Measurements from ENCODE around the gene SNX9.
A peak's percentile ranks its signal among the peaks of the same experiment; 100 is the strongest.
"Not testable (repeated sequence)": the region's sequence is repeated elsewhere in the genome, so short reads cannot be mapped to it uniquely, and the experiment has no call there.

The SNX9 gene

GRCh38 chr6:157893238-157893637, 70.2 kb downstream of the SNX9 start:
- no peak overlapping the region for H3K4me3 ChIP-seq (ENCODE audit: low read depth, low read length)
- POLR2A ChIA-PET, result no interaction called here
- DNase-seq (ENCODE audit: low read depth, low spot score), result no peak
- CTCF ChIA-PET, result interaction anchor here (1.6 to 2.0 kb wide), 3 partner anchors 13 to 578 kb away, joined by 3 to 8 read pairs (median 7); no protein-coding TSS in a partner anchor
- TF ChIP-seq CTCF (IDR thresholded peaks at IDR 0.05; ENCODE audit: insufficient read depth, low read length, missing control alignments), result no peak

- CTCF ChIA-PET, result no interaction called here
- POLR2A ChIA-PET, result no interaction called here
- no peak for DNase-seq (ENCODE audit: low read depth, low spot score)
- no peak for TF ChIP-seq CTCF (IDR thresholded peaks at IDR 0.05; ENCODE audit: insufficient read depth, low read length, missing control alignments)
- no peak overlapping the region for H3K4me3 ChIP-seq (ENCODE audit: low read depth, low read length)
These were observed 72.5 kb downstream of the SNX9 start for GRCh38 chr6:157895585-157895984.

GRCh38 chr6:157896932-157897331, 73.9 kb downstream of the SNX9 start:
- no peak for TF ChIP-seq CTCF (IDR thresholded peaks at IDR 0.05; ENCODE audit: insufficient read depth, low read length, missing control alignments)
- POLR2A ChIA-PET, result interaction anchor here (0.6 kb wide), 1 partner anchor 142 kb away, joined by 3 read pairs; no protein-coding TSS in a partner anchor
- DNase-seq (ENCODE audit: low read depth, low spot score), result no peak
- CTCF ChIA-PET, result interaction anchor here (1.4 to 3.0 kb wide), 5 partner anchors 10 to 176 kb away, joined by 5 to 15 read pairs (median 11); no protein-coding TSS in a partner anchor
- H3K4me3 ChIP-seq (ENCODE audit: low read depth, low read length), result no peak overlapping the region

GRCh38 chr6:157898169-157898568, 75.1 kb downstream of the SNX9 start:
- DNase-seq (ENCODE audit: low read depth, low spot score), result no peak
- ChIA-PET POLR2A (no interaction called here), CTCF (interaction anchor here (0.9 to 3.0 kb wide), 6 partner anchors 8 to 174 kb away, joined by 3 to 15 read pairs (median 10); no protein-coding TSS in a partner anchor)
- TF ChIP-seq CTCF (IDR thresholded peaks at IDR 0.05; ENCODE audit: insufficient read depth, low read length, missing control alignments), result peak; percentile 22
- H3K4me3 ChIP-seq (ENCODE audit: low read depth, low read length), result no peak overlapping the region

GRCh38 chr6:157898640-157899039, 75.6 kb downstream of the SNX9 start:
- ChIA-PET POLR2A (no interaction called here), CTCF (interaction anchor here (0.9 to 3.0 kb wide), 5 partner anchors 8 to 178 kb away, joined by 3 to 15 read pairs (median 3); no protein-coding TSS in a partner anchor)
- no peak for DNase-seq (ENCODE audit: low read depth, low spot score)
- TF ChIP-seq CTCF (IDR thresholded peaks at IDR 0.05; ENCODE audit: insufficient read depth, low read length, missing control alignments), result no peak
- H3K4me3 ChIP-seq (ENCODE audit: low read depth, low read length), result no peak overlapping the region

GRCh38 chr6:157900262-157900661, 77.2 kb downstream of the SNX9 start:
- H3K4me3 ChIP-seq (ENCODE audit: low read depth, low read length); POLR2A ChIA-PET; CTCF ChIA-PET; DNase-seq (ENCODE audit: low read depth, low spot score): not testable (repeated sequence)

- H3K4me3 ChIP-seq (ENCODE audit: low read depth, low read length); POLR2A ChIA-PET; DNase-seq (ENCODE audit: low read depth, low spot score); CTCF ChIA-PET: not testable (repeated sequence)
These were observed 77.7 kb downstream of the SNX9 start for GRCh38 chr6:157900751-157901150.

Measured in AG04449 (cell line).